ENCODE data around the gene CNPY1. TPM values are rescaled to one million over a fixed set of nuclear protein-coding genes. Genes with fewer than 3 reads are reported as not detected.

Gene CNPY1
- total RNA-seq, 1 experiment from 2014 or later: not detected

DNA sequence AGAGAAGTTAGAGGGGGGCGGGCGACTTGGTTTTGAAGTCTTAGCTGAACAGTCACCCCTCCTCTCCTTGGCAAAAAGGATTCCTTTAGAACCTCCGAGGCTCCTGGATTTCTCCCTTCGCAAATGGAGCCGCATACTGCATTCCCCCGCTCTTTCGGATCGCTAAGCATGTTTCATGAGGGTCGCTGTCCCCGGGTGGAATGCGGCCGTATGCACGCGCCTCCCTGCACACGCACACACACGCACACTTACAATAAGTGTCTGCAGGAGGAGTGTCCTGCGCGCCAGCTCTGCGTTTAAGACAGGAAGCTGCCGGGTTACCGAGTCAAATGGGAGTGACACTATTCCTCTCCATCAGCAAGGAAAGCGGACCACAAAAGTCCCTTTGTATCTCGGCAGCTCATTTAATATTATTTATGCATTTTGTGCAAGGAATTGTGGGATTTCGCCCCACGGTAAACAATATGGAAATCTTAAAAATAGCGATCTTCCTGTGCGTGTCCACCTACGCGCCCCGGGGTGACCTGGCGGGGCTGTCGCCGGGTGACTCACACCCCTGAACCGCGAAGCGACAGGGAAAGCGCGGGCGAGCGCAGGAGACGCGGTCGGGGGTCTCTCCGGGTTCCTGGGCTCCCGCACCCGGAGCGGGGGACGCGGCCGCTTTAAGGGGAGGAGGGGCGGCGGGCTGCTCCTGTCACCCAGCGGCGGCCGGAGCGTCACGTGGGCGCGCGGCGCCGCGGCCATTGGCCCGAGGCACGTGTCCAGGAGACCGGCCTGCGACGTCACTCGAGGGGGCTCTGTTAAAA lies 89.4 kb downstream of the CNPY1 start:
- H3K4me3 Mint-ChIP-seq: peak overlapping the region in 1 of 2 experiments; percentile 69; a peak in 3 of 5 replicates
- H3K56ac ChIP-seq (ENCODE audit: insufficient read length, low read depth, low read length): no peak overlapping the region
- WGBS (ENCODE audit: extremely low coverage, insufficient read length, low lambda C conversion rate): no CpG with 5 or more reads among the region's 69 CpGs
- no peak overlapping the region for H3K14ac ChIP-seq (ENCODE audit: insufficient read depth, low read length)
- H2BK20ac ChIP-seq (ENCODE audit: low read depth, low read length, poor library complexity, severe bottlenecking): no peak overlapping the region
- H4K91ac ChIP-seq (ENCODE audit: insufficient read length, low read depth, low read length): no peak overlapping the region
- no peak overlapping the region for H4K5ac ChIP-seq (ENCODE audit: insufficient read length, low read depth, low read length)
- H3K4me1 ChIP-seq (ENCODE audit: insufficient read depth, low read length): no peaks in the 10 kb centered on the region
- no peak overlapping the region for H2BK12ac ChIP-seq (ENCODE audit: insufficient read length, low read depth, low read length)
- no peak overlapping the region for H2BK120ac ChIP-seq (ENCODE audit: low read depth, low read length, poor library complexity, severe bottlenecking)
- no peak overlapping the region for H2AK5ac ChIP-seq (ENCODE audit: insufficient read length, low read length)
- H3K23ac ChIP-seq (ENCODE audit: insufficient read length, low read depth, low read length): no peak overlapping the region
- no peak overlapping the region for H3T11ph ChIP-seq (ENCODE audit: low read length)
- H3K79me2 ChIP-seq (ENCODE audit: insufficient read depth, low read length): no peaks in the 10 kb centered on the region
- H3K9ac ChIP-seq (ENCODE audit: extremely low read depth, insufficient read length, low read length): no peak overlapping the region
- H3K36me3 Mint-ChIP-seq (ENCODE audit: insufficient read depth in 1 of 3, low read depth in 3 of 3): no peaks in the 10 kb centered on the region; a peak in 2 of 7 replicates
- no peak overlapping the region for H4K8ac ChIP-seq (replicated peaks; ENCODE audit: insufficient read length, low read depth, low read length)
- H3K79me1 ChIP-seq (ENCODE audit: insufficient read depth, low read depth, low read length, poor library complexity, severe bottlenecking): no peaks in the 10 kb centered on the region
- no peak overlapping the region for H2BK5ac ChIP-seq (ENCODE audit: insufficient read length, low read length)
- no peaks in the 10 kb centered on the region for H3K9me3 ChIP-seq (ENCODE audit: control insufficient read depth, low read depth, low read length)
- H2AFZ ChIP-seq (ENCODE audit: low read length): no peak overlapping the region
- no peak overlapping the region for H2BK15ac ChIP-seq (ENCODE audit: low read depth, low read length)
- peaks cover 95% of the 10 kb centered on the region for H3K27me3 Mint-ChIP-seq (ENCODE audit: low read depth)
- H3K18ac ChIP-seq (ENCODE audit: insufficient read length, low read depth, low read length): no peak overlapping the region
- H3K4me2 ChIP-seq (ENCODE audit: insufficient read depth, insufficient read length, low read length): no peak overlapping the region
- no peak overlapping the region for H3K27ac Mint-ChIP-seq
- no peaks in the 10 kb centered on the region for H3K23me2 ChIP-seq (ENCODE audit: insufficient read length, low read depth, low read length, poor library complexity, severe bottlenecking)
- H3K4ac ChIP-seq (ENCODE audit: low read depth, low read length): no peak overlapping the region
- TF ChIP-seq, protein P1, sequence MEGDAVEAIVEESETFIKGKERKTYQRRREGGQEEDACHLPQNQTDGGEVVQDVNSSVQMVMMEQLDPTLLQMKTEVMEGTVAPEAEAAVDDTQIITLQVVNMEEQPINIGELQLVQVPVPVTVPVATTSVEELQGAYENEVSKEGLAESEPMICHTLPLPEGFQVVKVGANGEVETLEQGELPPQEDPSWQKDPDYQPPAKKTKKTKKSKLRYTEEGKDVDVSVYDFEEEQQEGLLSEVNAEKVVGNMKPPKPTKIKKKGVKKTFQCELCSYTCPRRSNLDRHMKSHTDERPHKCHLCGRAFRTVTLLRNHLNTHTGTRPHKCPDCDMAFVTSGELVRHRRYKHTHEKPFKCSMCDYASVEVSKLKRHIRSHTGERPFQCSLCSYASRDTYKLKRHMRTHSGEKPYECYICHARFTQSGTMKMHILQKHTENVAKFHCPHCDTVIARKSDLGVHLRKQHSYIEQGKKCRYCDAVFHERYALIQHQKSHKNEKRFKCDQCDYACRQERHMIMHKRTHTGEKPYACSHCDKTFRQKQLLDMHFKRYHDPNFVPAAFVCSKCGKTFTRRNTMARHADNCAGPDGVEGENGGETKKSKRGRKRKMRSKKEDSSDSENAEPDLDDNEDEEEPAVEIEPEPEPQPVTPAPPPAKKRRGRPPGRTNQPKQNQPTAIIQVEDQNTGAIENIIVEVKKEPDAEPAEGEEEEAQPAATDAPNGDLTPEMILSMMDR (conservative IDR thresholded peaks at IDR 0.05): no peak
- H3K27ac ChIP-seq (ENCODE audit: insufficient read length, low read depth, low read length): no peak overlapping the region
- H3K4me1 Mint-ChIP-seq: peaks cover 4 to 22% of the 10 kb centered on the region in 2 experiments; a peak in 2 of 4 replicates
- peaks cover 4 to 7% of the 10 kb centered on the region in 2 experiments; a peak in 4 of 5 replicates for H3K9me3 Mint-ChIP-seq
- DNase-seq: peak; percentile 86
- peaks cover 92% of the 10 kb centered on the region for H3K27me3 ChIP-seq (ENCODE audit: insufficient read depth, low read length)
- peaks cover 5% of the 10 kb centered on the region for H4K20me1 ChIP-seq (ENCODE audit: control insufficient read depth, insufficient read depth, insufficient read length)

All from H9 (cell line).